Measurements from ENCODE around the gene SLC37A1.

- TF ChIP-seq CTCF (IDR thresholded peaks at IDR 0.05) (no peak), POLR2A (IDR thresholded peaks at IDR 0.05) (no peak)
These were observed 1.2 kb upstream of the SLC37A1 start for GRCh38 chr21:42512346-42513034.

All from sigmoid colon (tissue), 3 donors.